ENCODE data around the gene RPUSD1.
"Not testable (repeated sequence)": the region's sequence is repeated elsewhere in the genome, so short reads cannot be mapped to it uniquely, and the experiment has no call there.

Gene RPUSD1, protein sequence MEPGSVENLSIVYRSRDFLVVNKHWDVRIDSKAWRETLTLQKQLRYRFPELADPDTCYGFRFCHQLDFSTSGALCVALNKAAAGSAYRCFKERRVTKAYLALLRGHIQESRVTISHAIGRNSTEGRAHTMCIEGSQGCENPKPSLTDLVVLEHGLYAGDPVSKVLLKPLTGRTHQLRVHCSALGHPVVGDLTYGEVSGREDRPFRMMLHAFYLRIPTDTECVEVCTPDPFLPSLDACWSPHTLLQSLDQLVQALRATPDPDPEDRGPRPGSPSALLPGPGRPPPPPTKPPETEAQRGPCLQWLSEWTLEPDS

GRCh38 chr16:787978-788398 lies at the start of gene RPUSD1:
Gene RPUSD1, minus strand, starts transcription at chr16:788381. Its CDS starts 644 bp downstream, at chr16:787737.
- peaks cover 10% of the 10 kb centered on the region for H3K4me1 ChIP-seq (ENCODE audit: low read depth, poor library complexity, severe bottlenecking)
- H3K27ac ChIP-seq: no peak within 1 kb of the TSS
- H3K79me2 ChIP-seq (ENCODE audit: insufficient read depth, low read depth): peaks cover 16% of the 10 kb centered on the region; the same call in 1 of the 2 replicates
- peaks cover 12% of the 10 kb centered on the region for H3K27me3 ChIP-seq (ENCODE audit: insufficient read depth, low read depth)
- no peak for TF ChIP-seq CTCF (conservative IDR thresholded peaks at IDR 0.05; ENCODE audit: low read depth, low read length)
- no peaks in the 10 kb centered on the region for H3K36me3 ChIP-seq (ENCODE audit: insufficient read depth)
- peak within 1 kb of the TSS; percentile 93 for H3K4me2 ChIP-seq
- H3K4me3 ChIP-seq (IDR thresholded peaks at IDR 0.05; ENCODE audit: insufficient read depth, low read depth, low read length): no peak within 1 kb of the TSS
- no peaks in the 10 kb centered on the region for H4K20me1 ChIP-seq (ENCODE audit: insufficient read depth)
- peak within 1 kb of the TSS; percentile 97 for H2AFZ ChIP-seq (ENCODE audit: low read depth)
- peak within 1 kb of the TSS; percentile 68 for H3K9ac ChIP-seq

DNA sequence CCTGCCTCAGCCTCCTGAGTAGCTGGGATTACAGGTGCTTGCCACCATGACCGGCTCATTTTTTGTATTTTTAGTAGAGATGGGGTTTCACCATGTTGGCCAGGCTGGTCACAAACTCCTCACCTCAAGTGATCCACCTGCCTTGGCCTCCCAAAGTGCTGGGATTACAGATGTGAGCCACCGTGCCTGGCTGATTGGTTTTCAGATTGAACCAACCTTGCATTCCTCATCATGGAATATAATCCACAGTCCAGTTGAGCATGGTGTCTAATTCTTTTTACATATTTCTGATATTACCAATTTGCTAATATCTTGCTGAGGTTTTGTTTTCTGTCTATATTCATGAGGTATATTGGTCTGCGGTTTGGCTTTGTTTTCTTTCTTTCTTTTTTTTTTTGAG lies 48.6 kb upstream of the RPUSD1 start:
- H3K79me2 ChIP-seq (ENCODE audit: insufficient read depth, low read depth); H3K36me3 ChIP-seq (ENCODE audit: insufficient read depth); H3K4me2 ChIP-seq; H3K4me1 ChIP-seq (ENCODE audit: low read depth, poor library complexity, severe bottlenecking); H4K20me1 ChIP-seq (ENCODE audit: insufficient read depth); H2AFZ ChIP-seq (ENCODE audit: low read depth); H3K9ac ChIP-seq; H3K4me3 ChIP-seq (IDR thresholded peaks at IDR 0.05; ENCODE audit: insufficient read depth, low read depth, low read length); H3K27ac ChIP-seq: not testable (repeated sequence)
- peaks cover 83% of the 10 kb centered on the region for H3K27me3 ChIP-seq (ENCODE audit: insufficient read depth, low read depth)

GRCh38 chr16:836221-836620 lies 48.0 kb upstream of the RPUSD1 start:
- H3K27me3 ChIP-seq (ENCODE audit: insufficient read depth, low read depth): peaks cover 83% of the 10 kb centered on the region
- TF ChIP-seq CTCF (conservative IDR thresholded peaks at IDR 0.05; ENCODE audit: low read depth, low read length): no peak
- H2AFZ ChIP-seq (ENCODE audit: low read depth): no peak overlapping the region

DNA sequence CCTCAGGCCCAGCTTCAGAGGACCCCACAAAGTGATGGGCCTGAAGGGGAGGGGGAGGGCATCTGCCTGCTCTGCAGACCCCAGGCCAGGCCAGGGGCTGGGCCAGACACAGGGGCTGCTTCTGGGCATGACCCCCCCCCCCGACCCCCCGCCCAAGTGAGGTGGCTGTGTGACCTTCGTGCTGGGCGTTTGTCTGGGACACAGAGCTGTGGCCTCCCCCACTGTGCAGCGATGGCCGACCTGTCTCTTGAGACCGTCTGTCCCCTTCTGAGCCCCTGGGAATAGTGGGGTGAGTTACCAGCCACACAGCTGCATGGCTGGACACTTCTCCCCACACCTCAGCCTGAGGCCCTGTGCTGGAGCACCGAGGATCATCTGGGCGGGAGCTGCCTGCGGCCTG lies 47.2 kb upstream of the RPUSD1 start:
- no peak overlapping the region for H3K4me3 ChIP-seq (IDR thresholded peaks at IDR 0.05; ENCODE audit: insufficient read depth, low read depth, low read length)
- H3K4me1 ChIP-seq (ENCODE audit: low read depth, poor library complexity, severe bottlenecking): no peaks in the 10 kb centered on the region
- H3K4me2 ChIP-seq: no peak overlapping the region
- no peak for TF ChIP-seq CTCF (conservative IDR thresholded peaks at IDR 0.05; ENCODE audit: low read depth, low read length)
- H3K79me2 ChIP-seq (ENCODE audit: insufficient read depth, low read depth): no peaks in the 10 kb centered on the region
- H3K9ac ChIP-seq: no peak overlapping the region
- H4K20me1 ChIP-seq (ENCODE audit: insufficient read depth): no peaks in the 10 kb centered on the region
- H3K27me3 ChIP-seq (ENCODE audit: insufficient read depth, low read depth): peaks cover 91% of the 10 kb centered on the region
- H3K36me3 ChIP-seq (ENCODE audit: insufficient read depth): no peaks in the 10 kb centered on the region
- H2AFZ ChIP-seq (ENCODE audit: low read depth): no peak overlapping the region
- no peak overlapping the region for H3K27ac ChIP-seq

More at GRCh38 chr16:836221-836620, 48.0 kb upstream of the RPUSD1 start:
- H3K27ac ChIP-seq: no peak overlapping the region
- no peaks in the 10 kb centered on the region for H4K20me1 ChIP-seq (ENCODE audit: insufficient read depth)
- no peaks in the 10 kb centered on the region for H3K79me2 ChIP-seq (ENCODE audit: insufficient read depth, low read depth)
- H3K4me1 ChIP-seq (ENCODE audit: low read depth, poor library complexity, severe bottlenecking): no peaks in the 10 kb centered on the region
- H3K4me2 ChIP-seq: no peak overlapping the region
- H3K4me3 ChIP-seq (IDR thresholded peaks at IDR 0.05; ENCODE audit: insufficient read depth, low read depth, low read length): no peak overlapping the region
- H3K9ac ChIP-seq: no peak overlapping the region
- no peaks in the 10 kb centered on the region for H3K36me3 ChIP-seq (ENCODE audit: insufficient read depth)

GRCh38 chr16:833411-833810 lies 45.2 kb upstream of the RPUSD1 start:
- H2AFZ ChIP-seq (ENCODE audit: low read depth): no peak overlapping the region
- H3K27ac ChIP-seq: no peak overlapping the region
- no peak overlapping the region for H3K4me3 ChIP-seq (IDR thresholded peaks at IDR 0.05; ENCODE audit: insufficient read depth, low read depth, low read length)
- H3K36me3 ChIP-seq (ENCODE audit: insufficient read depth): no peaks in the 10 kb centered on the region
- H3K79me2 ChIP-seq (ENCODE audit: insufficient read depth, low read depth): no peaks in the 10 kb centered on the region
- no peak overlapping the region for H3K4me2 ChIP-seq
- H3K4me1 ChIP-seq (ENCODE audit: low read depth, poor library complexity, severe bottlenecking): no peaks in the 10 kb centered on the region
- H3K9ac ChIP-seq: no peak overlapping the region
- no peak for TF ChIP-seq CTCF (conservative IDR thresholded peaks at IDR 0.05; ENCODE audit: low read depth, low read length)
- peaks cover 96% of the 10 kb centered on the region for H3K27me3 ChIP-seq (ENCODE audit: insufficient read depth, low read depth)
- no peaks in the 10 kb centered on the region for H4K20me1 ChIP-seq (ENCODE audit: insufficient read depth)
